ENCODE data around the gene SNX19. TPM values are rescaled to one million over a fixed set of nuclear protein-coding genes. Genes with fewer than 3 reads are reported as not detected.

Gene SNX19
- total RNA-seq, 1 donor from 2014 or later, result 45.6 TPM

DNA sequence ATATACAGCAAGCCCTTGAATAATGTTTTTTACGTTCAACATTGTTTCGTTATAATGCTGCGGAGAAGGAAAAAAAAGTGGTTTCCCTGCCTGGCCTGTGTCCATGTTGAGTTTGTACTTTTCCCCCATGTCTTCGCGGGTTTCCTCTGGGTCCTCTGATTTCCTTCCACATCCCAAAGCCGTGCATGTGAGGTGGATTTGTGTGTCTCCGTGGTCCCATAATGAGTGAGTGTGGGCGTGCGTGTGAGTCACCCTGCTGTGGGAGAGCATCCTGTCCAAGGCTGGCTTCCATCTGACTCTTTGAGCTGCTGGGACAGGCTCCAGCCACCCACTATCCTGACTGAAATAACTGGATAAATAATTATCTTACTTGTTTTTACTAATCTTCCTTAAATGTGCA, 29.6 kb upstream of the SNX19 start:
- H3K27ac Mint-ChIP-seq (ENCODE audit: unreplicated experiment), result no peak overlapping the region

DNA sequence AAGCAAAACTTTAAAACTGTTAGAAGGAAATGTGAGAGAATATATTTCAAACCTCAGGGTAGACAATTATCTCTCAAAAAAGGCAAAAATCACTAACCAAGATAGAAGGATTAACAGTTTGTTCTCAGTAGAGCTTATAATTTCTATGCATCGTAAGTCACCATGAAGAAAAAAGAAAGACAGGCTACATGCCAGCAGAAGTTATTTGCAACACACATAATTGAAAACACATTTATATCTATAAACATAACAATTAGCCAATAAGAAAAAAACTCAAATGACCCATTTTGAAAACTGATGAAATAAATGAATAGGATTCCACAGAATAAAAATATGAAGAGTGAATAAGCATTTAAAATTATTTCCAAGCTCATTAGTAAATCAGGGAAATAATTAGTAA, 24.4 kb upstream of the SNX19 start:
- Mint-ChIP-seq H3K9me3 (ENCODE audit: unreplicated experiment) (no peaks in the 10 kb centered on the region), H3K4me3 (ENCODE audit: unreplicated experiment) (no peak overlapping the region), H3K27me3 (ENCODE audit: low read depth, unreplicated experiment) (peaks cover 10% of the 10 kb centered on the region), H3K36me3 (ENCODE audit: low read depth, unreplicated experiment) (no peaks in the 10 kb centered on the region), H3K27ac (ENCODE audit: unreplicated experiment) (no peak overlapping the region), H3K4me1 (ENCODE audit: low read depth, unreplicated experiment) (peaks cover 3% of the 10 kb centered on the region)
- no peak overlapping the region for H3K4me3 ChIP-seq (ENCODE audit: insufficient read depth, low read depth, low read length)
- H2AFZ ChIP-seq (ENCODE audit: low read depth, low read length), result no peak overlapping the region
- no peak for FAIRE-seq
- H3K27me3 ChIP-seq (ENCODE audit: insufficient read depth, low read length), result peaks cover 5% of the 10 kb centered on the region
- H3K9ac ChIP-seq (ENCODE audit: low read length), result no peak overlapping the region
- no peaks in the 10 kb centered on the region for H3K9me3 ChIP-seq (ENCODE audit: insufficient read depth, low read depth, low read length)
- H3K27ac ChIP-seq (ENCODE audit: low read depth, low read length), result no peak overlapping the region
- TF ChIP-seq EZH2 (IDR thresholded peaks at IDR 0.05; ENCODE audit: insufficient read depth, low read length), result no peak
- TF ChIP-seq, protein P1, sequence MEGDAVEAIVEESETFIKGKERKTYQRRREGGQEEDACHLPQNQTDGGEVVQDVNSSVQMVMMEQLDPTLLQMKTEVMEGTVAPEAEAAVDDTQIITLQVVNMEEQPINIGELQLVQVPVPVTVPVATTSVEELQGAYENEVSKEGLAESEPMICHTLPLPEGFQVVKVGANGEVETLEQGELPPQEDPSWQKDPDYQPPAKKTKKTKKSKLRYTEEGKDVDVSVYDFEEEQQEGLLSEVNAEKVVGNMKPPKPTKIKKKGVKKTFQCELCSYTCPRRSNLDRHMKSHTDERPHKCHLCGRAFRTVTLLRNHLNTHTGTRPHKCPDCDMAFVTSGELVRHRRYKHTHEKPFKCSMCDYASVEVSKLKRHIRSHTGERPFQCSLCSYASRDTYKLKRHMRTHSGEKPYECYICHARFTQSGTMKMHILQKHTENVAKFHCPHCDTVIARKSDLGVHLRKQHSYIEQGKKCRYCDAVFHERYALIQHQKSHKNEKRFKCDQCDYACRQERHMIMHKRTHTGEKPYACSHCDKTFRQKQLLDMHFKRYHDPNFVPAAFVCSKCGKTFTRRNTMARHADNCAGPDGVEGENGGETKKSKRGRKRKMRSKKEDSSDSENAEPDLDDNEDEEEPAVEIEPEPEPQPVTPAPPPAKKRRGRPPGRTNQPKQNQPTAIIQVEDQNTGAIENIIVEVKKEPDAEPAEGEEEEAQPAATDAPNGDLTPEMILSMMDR (IDR thresholded peaks at IDR 0.05; ENCODE audit: insufficient read depth, low read depth, low read length), result no peak
- H3K4me2 ChIP-seq (ENCODE audit: low read length), result no peak overlapping the region
- peaks cover 3% of the 10 kb centered on the region for H3K4me1 ChIP-seq (ENCODE audit: insufficient read depth, low read length)
- no peaks in the 10 kb centered on the region for H3K79me2 ChIP-seq (ENCODE audit: insufficient read depth, low read length)
- no peaks in the 10 kb centered on the region for H3K36me3 ChIP-seq (ENCODE audit: insufficient read depth, low read length)
- DNase-seq (ENCODE audit: low read depth), result no peak
- H4K20me1 ChIP-seq (ENCODE audit: insufficient read depth, low read length), result no peaks in the 10 kb centered on the region

More for the DNA sequence above, 29.6 kb upstream of the SNX19 start:
- H3K36me3 Mint-ChIP-seq (ENCODE audit: low read depth, unreplicated experiment), result no peaks in the 10 kb centered on the region
- H3K27me3 Mint-ChIP-seq (ENCODE audit: low read depth, unreplicated experiment), result peaks cover 4% of the 10 kb centered on the region
- Histone ChIP-seq H3K36me3 (ENCODE audit: insufficient read depth, low read length) (no peaks in the 10 kb centered on the region), H3K9ac (ENCODE audit: low read length) (no peak overlapping the region), H3K9me3 (ENCODE audit: insufficient read depth, low read depth, low read length) (no peaks in the 10 kb centered on the region), H3K27ac (ENCODE audit: low read depth, low read length) (no peak overlapping the region), H4K20me1 (ENCODE audit: insufficient read depth, low read length) (no peaks in the 10 kb centered on the region), H3K4me1 (ENCODE audit: insufficient read depth, low read length) (peaks cover 14% of the 10 kb centered on the region), H3K4me3 (ENCODE audit: insufficient read depth, low read depth, low read length) (no peak overlapping the region), H3K27me3 (ENCODE audit: insufficient read depth, low read length) (no peaks in the 10 kb centered on the region), H3K4me2 (ENCODE audit: low read length) (peak overlapping the region; percentile 43), H2AFZ (ENCODE audit: low read depth, low read length) (no peak overlapping the region), H3K79me2 (ENCODE audit: insufficient read depth, low read length) (no peaks in the 10 kb centered on the region)
- H3K4me1 Mint-ChIP-seq (ENCODE audit: low read depth, unreplicated experiment), result peaks cover 9% of the 10 kb centered on the region
- FAIRE-seq (peak; percentile 83), DNase-seq (ENCODE audit: low read depth) (peak; percentile 94)
- H3K9me3 Mint-ChIP-seq (ENCODE audit: unreplicated experiment), result peaks cover 3% of the 10 kb centered on the region
- H3K4me3 Mint-ChIP-seq (ENCODE audit: unreplicated experiment), result no peak overlapping the region
- TF ChIP-seq, protein P1 (IDR thresholded peaks at IDR 0.05; ENCODE audit: insufficient read depth, low read depth, low read length), result no peak
- TF ChIP-seq EZH2 (IDR thresholded peaks at IDR 0.05; ENCODE audit: insufficient read depth, low read length), result no peak

DNA sequence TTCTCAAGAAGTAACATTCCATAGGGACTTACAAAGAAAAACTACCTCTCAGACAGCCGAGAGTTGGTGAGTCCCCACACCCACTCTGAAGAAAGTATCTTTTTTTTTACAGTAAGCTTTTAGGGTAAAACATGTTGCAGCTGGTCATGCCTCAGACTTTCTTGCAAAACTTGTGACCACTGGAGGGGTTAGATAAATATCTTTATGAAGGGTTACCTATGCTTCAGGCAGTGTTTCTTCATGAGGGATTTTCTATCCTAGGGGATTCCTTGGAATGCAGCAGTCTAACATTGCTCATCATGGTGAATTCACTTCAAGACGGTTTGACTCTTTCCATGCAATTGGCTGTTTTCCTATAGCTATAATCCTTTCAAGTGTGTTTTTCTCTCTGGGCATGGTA, 20.8 kb upstream of the SNX19 start:
- Histone ChIP-seq H3K36me3 (ENCODE audit: insufficient read depth, low read length) (no peaks in the 10 kb centered on the region), H4K20me1 (ENCODE audit: insufficient read depth, low read length) (no peaks in the 10 kb centered on the region), H2AFZ (ENCODE audit: low read depth, low read length) (no peak overlapping the region), H3K79me2 (ENCODE audit: insufficient read depth, low read length) (no peaks in the 10 kb centered on the region), H3K4me2 (ENCODE audit: low read length) (no peak overlapping the region), H3K9ac (ENCODE audit: low read length) (no peak overlapping the region), H3K27ac (ENCODE audit: low read depth, low read length) (no peak overlapping the region), H3K4me1 (ENCODE audit: insufficient read depth, low read length) (no peaks in the 10 kb centered on the region), H3K9me3 (ENCODE audit: insufficient read depth, low read depth, low read length) (no peaks in the 10 kb centered on the region), H3K4me3 (ENCODE audit: insufficient read depth, low read depth, low read length) (no peak overlapping the region), H3K27me3 (ENCODE audit: insufficient read depth, low read length) (peaks cover 5% of the 10 kb centered on the region)
- peaks cover 15% of the 10 kb centered on the region for H3K27me3 Mint-ChIP-seq (ENCODE audit: low read depth, unreplicated experiment)
- no peaks in the 10 kb centered on the region for H3K9me3 Mint-ChIP-seq (ENCODE audit: unreplicated experiment)
- no peak overlapping the region for H3K27ac Mint-ChIP-seq (ENCODE audit: unreplicated experiment)
- FAIRE-seq, result no peak
- H3K4me1 Mint-ChIP-seq (ENCODE audit: low read depth, unreplicated experiment), result no peaks in the 10 kb centered on the region
- TF ChIP-seq EZH2 (IDR thresholded peaks at IDR 0.05; ENCODE audit: insufficient read depth, low read length), result no peak
- TF ChIP-seq, protein P1 (IDR thresholded peaks at IDR 0.05; ENCODE audit: insufficient read depth, low read depth, low read length), result no peak
- DNase-seq (ENCODE audit: low read depth), result no peak
- H3K4me3 Mint-ChIP-seq (ENCODE audit: unreplicated experiment), result no peak overlapping the region
- no peaks in the 10 kb centered on the region for H3K36me3 Mint-ChIP-seq (ENCODE audit: low read depth, unreplicated experiment)

Data from astrocyte (in vitro differentiated cells and primary cell).